ENCODE results near the gene SGSM1. TPM values are rescaled to one million over a fixed set of nuclear protein-coding genes. Genes with fewer than 3 reads are reported as not detected.
"Not testable (repeated sequence)": the region's sequence is repeated elsewhere in the genome, so short reads cannot be mapped to it uniquely, and the experiment has no call there.

Gene SGSM1
- polyA plus RNA-seq, 3 donors = 2.2 to 2.4 (median 2.2) TPM

DNA sequence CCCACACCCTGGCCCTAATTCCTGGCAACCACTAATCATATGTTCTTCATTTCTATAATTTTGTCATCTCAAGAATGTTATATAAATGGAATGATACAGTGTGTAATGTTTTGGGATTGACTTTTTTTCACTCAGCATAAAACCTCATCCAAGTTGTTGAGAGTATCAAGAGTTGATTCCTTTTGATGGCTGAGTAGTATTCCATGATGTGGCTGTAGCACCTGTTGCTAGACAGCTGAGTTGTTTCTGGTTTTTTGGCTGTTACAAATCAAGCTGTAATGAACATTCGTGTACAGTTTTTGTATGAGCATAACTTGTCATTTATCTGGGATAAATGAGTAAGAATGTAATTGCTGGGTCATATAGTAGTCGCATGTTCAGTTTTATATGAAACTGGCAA is 81.2 kb downstream of the SGSM1 start:
- no peak for DNase-seq (ENCODE audit: low read depth in 3 of 3, low spot score in 2 of 3)

- DNase-seq (ENCODE audit: low read depth in 3 of 3, low spot score in 2 of 3) = no peak
Measured at GRCh38 chr22:24893341-24894070, 87.5 kb downstream of the SGSM1 start.

DNA sequence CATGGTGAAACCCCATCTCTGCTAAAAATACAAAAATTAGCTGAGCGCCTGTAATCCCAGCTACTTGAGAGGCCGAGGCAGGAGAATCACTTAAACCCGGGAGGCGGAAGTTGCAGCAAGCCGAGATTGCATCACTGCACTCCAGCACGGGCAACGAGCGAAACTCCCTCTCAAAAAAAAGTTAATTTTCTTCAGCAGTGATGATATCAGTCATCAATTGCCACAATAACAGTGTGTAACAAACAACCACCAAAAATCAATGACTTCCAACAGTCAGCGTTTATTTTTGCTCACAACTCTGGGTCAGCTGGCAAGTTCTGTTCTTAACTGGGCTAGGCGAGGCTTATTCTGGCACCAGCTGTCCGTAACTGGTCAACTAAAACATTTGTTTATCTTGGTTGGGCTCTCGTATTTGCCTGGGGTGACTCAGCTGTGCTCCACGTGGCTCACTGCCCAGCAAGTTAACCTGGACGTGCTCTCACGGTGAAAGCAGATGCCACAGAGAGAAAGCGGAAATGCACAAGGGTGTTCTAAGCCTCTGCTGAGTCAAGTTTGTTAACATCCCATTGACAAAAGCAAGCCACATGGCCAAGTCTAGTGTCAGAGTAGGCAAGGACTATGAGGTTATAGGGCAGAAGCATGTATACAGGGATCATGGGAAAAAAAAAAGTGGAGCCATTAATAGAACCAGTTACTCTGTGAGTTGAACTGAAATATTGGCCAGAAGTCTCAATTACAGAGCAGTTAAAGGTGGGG is 88.4 kb downstream of the SGSM1 start:
- DNase-seq (ENCODE audit: low read depth in 3 of 3, low spot score in 2 of 3) = peak; percentile 20 to 39 (median 23)

- peak in 2 of 3 donors; percentile 8 to 18 for DNase-seq (ENCODE audit: low read depth in 3 of 3, low spot score in 2 of 3)
Measured at GRCh38 chr22:24894998-24895397, 89.0 kb downstream of the SGSM1 start.

DNA sequence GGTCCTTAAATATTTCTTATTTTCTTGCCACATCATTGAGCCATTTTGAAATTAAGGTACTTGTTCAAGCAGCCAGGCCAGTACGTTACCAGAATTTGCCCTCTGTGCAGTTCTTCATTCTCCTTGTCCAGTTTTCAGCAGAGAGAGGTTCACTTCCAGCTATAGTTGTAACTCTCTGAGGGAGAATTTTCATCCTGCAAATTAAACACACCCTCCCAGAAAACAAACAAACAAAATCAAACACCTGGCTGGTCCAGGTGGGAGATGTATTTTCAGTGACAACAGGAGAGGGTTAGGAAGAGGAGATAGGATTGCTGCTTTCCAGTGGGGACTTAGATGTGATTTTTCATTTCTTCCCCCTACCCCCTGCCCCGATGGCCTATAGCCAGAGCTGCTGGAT is 95.4 kb downstream of the SGSM1 start:
- no peak for DNase-seq (ENCODE audit: low read depth in 3 of 3, low spot score in 2 of 3)

DNA sequence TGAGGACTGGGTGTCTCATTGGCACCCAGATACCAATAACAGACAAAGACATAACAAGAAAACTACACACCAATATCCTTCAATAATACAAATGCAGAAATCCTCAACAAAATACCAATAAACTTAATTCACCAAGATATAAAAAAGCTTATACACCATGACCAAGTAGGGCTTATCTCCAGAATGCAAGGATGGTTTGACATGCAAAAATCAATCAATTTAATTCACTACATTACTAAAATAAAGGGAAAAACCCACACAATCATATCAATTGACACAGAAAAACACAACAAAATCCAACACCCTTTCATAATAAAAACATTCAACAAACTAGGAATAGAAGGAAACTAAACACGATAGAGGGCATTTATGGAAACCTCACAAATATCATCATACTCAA is 99.9 kb downstream of the SGSM1 start:
- DNase-seq (ENCODE audit: low read depth in 3 of 3, low spot score in 2 of 3) = no peak

GRCh38 chr22:24907101-24907500 is 101.1 kb downstream of the SGSM1 start:
- DNase-seq (ENCODE audit: low read depth in 3 of 3, low spot score in 2 of 3) = not testable (repeated sequence)

GRCh38 chr22:24920029-24920428 is 114.0 kb downstream of the SGSM1 start:
- no peak for DNase-seq (ENCODE audit: low read depth in 3 of 3, low spot score in 2 of 3)

- no peak for DNase-seq (ENCODE audit: low read depth in 3 of 3, low spot score in 2 of 3)
Measured at GRCh38 chr22:24925586-24926427, 119.8 kb downstream of the SGSM1 start.

- no peak for DNase-seq (ENCODE audit: low read depth in 3 of 3, low spot score in 2 of 3)
Measured at GRCh38 chr22:24926428-24926725, 120.4 kb downstream of the SGSM1 start.

DNA sequence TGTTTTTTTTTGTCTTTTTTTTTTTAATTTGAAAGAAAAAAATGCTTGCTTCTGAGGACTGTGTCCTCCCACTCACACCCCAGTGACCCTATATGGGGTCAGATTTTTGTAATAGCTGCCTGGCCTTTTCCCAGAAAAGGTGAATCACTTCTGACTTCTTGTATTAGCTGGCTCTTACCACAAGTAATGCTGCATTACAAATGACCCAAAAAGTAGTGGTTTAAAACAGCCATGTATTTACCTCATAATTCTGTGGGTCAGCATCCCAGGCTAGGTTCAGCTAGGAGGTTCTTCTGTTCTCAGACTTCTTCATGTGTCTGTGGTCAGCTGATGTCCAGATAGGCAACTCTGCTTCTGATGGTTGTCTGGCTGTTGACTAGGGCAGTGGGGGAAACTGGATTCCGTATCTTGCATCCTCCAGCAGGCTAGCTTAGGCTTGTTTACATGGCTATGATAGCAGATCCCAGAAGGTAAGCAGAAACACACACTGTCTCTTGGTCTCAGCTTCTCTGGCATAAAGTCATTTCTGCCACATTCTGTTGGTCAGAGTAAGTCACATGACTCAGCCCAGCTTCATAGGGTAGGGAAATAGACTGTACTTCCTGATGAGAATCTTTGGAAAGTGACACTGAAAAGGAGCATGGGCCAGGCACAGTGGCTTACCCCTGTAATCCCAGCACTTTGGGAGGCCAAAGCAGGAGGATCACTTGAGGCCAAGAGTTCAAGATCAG is 121.0 kb downstream of the SGSM1 start:
- DNase-seq (ENCODE audit: low read depth in 3 of 3, low spot score in 2 of 3) = no peak

- DNase-seq (ENCODE audit: low read depth in 3 of 3, low spot score in 2 of 3) = no peak
Measured at GRCh38 chr22:24928322-24928721, 122.3 kb downstream of the SGSM1 start.

- no peak for DNase-seq (ENCODE audit: low read depth in 3 of 3, low spot score in 2 of 3)
Measured at GRCh38 chr22:24930678-24931077, 124.7 kb downstream of the SGSM1 start.

- DNase-seq (ENCODE audit: low read depth in 3 of 3, low spot score in 2 of 3) = no peak
Measured at GRCh38 chr22:24935771-24936483, 129.9 kb downstream of the SGSM1 start.

- no peak for DNase-seq (ENCODE audit: low read depth in 3 of 3, low spot score in 2 of 3)
Measured at GRCh38 chr22:24937114-24937513, 131.1 kb downstream of the SGSM1 start.

- DNase-seq (ENCODE audit: low read depth in 3 of 3, low spot score in 2 of 3) = no peak
Measured at GRCh38 chr22:24938741-24939341, 132.8 kb downstream of the SGSM1 start.

- DNase-seq (ENCODE audit: low read depth in 3 of 3, low spot score in 2 of 3) = no peak
Measured at GRCh38 chr22:24942301-24942700, 136.3 kb downstream of the SGSM1 start.

GRCh38 chr22:24944217-24944937 is 138.4 kb downstream of the SGSM1 start:
- DNase-seq (ENCODE audit: low read depth in 3 of 3, low spot score in 2 of 3) = no peak

DNA sequence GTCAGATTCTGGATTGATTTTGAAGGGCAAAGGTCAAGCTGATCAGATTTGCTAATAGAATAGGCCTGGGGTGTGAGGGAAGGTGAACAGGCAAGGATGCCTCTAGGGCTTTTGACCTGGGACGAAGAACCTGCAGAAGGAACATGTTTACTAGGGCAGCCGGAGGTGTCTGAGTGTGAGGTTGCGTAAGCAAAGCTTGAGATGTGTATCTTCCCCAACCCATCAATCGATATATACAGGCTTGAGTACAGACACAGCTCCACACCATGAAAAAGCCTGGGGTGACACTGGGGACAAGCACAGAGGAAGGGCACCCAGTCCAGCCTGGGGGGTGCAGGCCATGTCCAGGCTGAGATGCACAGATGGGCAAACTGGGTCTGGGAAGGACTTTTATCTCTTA is 139.4 kb downstream of the SGSM1 start:
- DNase-seq (ENCODE audit: low read depth in 3 of 3, low spot score in 2 of 3) = no peak

Measured in right renal cortex interstitium (tissue), 3 donors.